ENCODE data around the gene MTTP. TPM values are rescaled to one million over a fixed set of nuclear protein-coding genes. Genes with fewer than 3 reads are reported as not detected.

MTTP gene
- polyA plus RNA-seq, 1 donor (not counting 4 experiments of a cell fraction or from before 2014, with no cell fraction given): 0.05 TPM

- H3K9me1 ChIP-seq (ENCODE audit: control insufficient read depth, extremely low read depth, insufficient read depth, low read length): no peaks in the 10 kb centered on the region
- TF ChIP-seq EZH2 (IDR thresholded peaks at IDR 0.05; ENCODE audit: low read length) (no peak), CTCF (optimal IDR thresholded peaks at IDR 0.05 in 1 of 3, IDR thresholded peaks at IDR 0.05 in 1 of 3, conservative IDR thresholded peaks at IDR 0.05 in 1 of 3; ENCODE audit: extremely low read depth in 1 of 3, insufficient read depth in 2 of 3, low read length in 3 of 3) (no peak)
- dilution Hi-C loops (cut with MboI; ENCODE audit: extremely low pct_ligation_motif_present, low sequenced_read_pairs): no loop called here
- no peaks in the 10 kb centered on the region for H3K9me3 ChIP-seq (ENCODE audit: control insufficient read depth, low read depth, low read length)
- no peak overlapping the region for H2AFZ ChIP-seq (ENCODE audit: control insufficient read depth, low read length)
- H3K79me2 ChIP-seq (ENCODE audit: control insufficient read depth, insufficient read depth, low read length): no peaks in the 10 kb centered on the region
- H3K27ac ChIP-seq (ENCODE audit: control insufficient read depth, insufficient read depth, low read length): no peak overlapping the region
- peaks cover 15% of the 10 kb centered on the region for H3K4me1 ChIP-seq (ENCODE audit: control insufficient read depth, extremely low read depth, insufficient read depth, low read length)
- H4K20me1 ChIP-seq (ENCODE audit: control insufficient read depth, extremely low read depth, insufficient read depth, low read length): no peaks in the 10 kb centered on the region
- FAIRE-seq (no peak), DNase-seq (ENCODE audit: low read depth, low spot score) (no peak)
- H3K4me2 ChIP-seq (ENCODE audit: control insufficient read depth, extremely low read depth, insufficient read depth, low read depth, low read length): no peak overlapping the region
- H3K9ac ChIP-seq (ENCODE audit: control insufficient read depth, extremely low read depth, insufficient read depth, low read length): no peak overlapping the region
- no peaks in the 10 kb centered on the region for H3K27me3 ChIP-seq (ENCODE audit: control insufficient read depth, extremely low read depth, insufficient read depth, low read length)
- H3K4me3 ChIP-seq (ENCODE audit: control insufficient read depth in 2 of 3, extremely low read depth in 1 of 3, insufficient read depth in 2 of 3, low read depth in 1 of 3, low read length in 3 of 3): no peak overlapping the region
- H3K36me3 ChIP-seq (ENCODE audit: control insufficient read depth in 2 of 2, extremely low read depth in 1 of 2, insufficient read depth in 2 of 2, low read length in 2 of 2): no peaks in the 10 kb centered on the region
Measured at GRCh38 chr4:99636422-99636821, 61.8 kb downstream of the MTTP start.

DNA sequence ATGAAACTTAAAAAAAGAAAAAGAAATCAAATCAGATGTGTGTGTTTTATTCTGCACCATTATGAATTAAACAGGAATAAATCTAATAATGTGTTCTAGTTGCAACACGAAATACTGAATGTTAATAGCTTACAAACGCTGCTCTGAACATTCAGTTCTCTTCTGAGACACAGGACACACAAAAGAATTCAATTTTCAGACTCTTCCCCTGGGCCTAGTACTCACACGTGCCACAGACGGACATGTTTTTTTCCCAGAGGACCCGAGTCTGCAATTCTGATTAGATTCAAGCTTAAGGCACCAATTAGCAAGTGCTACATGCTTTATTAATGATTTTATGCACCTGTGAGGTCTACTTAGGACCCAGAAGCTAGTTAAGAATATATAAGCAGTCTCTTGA is 62.5 kb downstream of the MTTP start:
- FAIRE-seq: no peak
- Histone ChIP-seq H3K36me3 (ENCODE audit: control insufficient read depth in 2 of 2, extremely low read depth in 1 of 2, insufficient read depth in 2 of 2, low read length in 2 of 2) (no peaks in the 10 kb centered on the region), H3K9me3 (ENCODE audit: control insufficient read depth, low read depth, low read length) (no peaks in the 10 kb centered on the region), H3K4me3 (ENCODE audit: control insufficient read depth in 2 of 3, extremely low read depth in 1 of 3, insufficient read depth in 2 of 3, low read depth in 1 of 3, low read length in 3 of 3) (no peak overlapping the region), H3K9ac (ENCODE audit: control insufficient read depth, extremely low read depth, insufficient read depth, low read length) (no peak overlapping the region), H3K27me3 (ENCODE audit: control insufficient read depth, extremely low read depth, insufficient read depth, low read length) (no peaks in the 10 kb centered on the region), H3K4me2 (ENCODE audit: control insufficient read depth, extremely low read depth, insufficient read depth, low read depth, low read length) (no peak overlapping the region), H2AFZ (ENCODE audit: control insufficient read depth, low read length) (no peak overlapping the region), H3K27ac (ENCODE audit: control insufficient read depth, insufficient read depth, low read length) (no peak overlapping the region), H3K9me1 (ENCODE audit: control insufficient read depth, extremely low read depth, insufficient read depth, low read length) (no peaks in the 10 kb centered on the region), H3K4me1 (ENCODE audit: control insufficient read depth, extremely low read depth, insufficient read depth, low read length) (peaks cover 15% of the 10 kb centered on the region), H4K20me1 (ENCODE audit: control insufficient read depth, extremely low read depth, insufficient read depth, low read length) (no peaks in the 10 kb centered on the region), H3K79me2 (ENCODE audit: control insufficient read depth, insufficient read depth, low read length) (no peaks in the 10 kb centered on the region)
- DNase-seq (ENCODE audit: low read depth, low spot score): no peak
- dilution Hi-C loops (cut with MboI; ENCODE audit: extremely low pct_ligation_motif_present, low sequenced_read_pairs): no loop called here
- TF ChIP-seq EZH2 (IDR thresholded peaks at IDR 0.05; ENCODE audit: low read length) (no peak), CTCF (optimal IDR thresholded peaks at IDR 0.05 in 1 of 3, IDR thresholded peaks at IDR 0.05 in 1 of 3, conservative IDR thresholded peaks at IDR 0.05 in 1 of 3; ENCODE audit: extremely low read depth in 1 of 3, insufficient read depth in 2 of 3, low read length in 3 of 3) (no peak)

Measured in keratinocyte (primary cell).